HL-60 (cell line): ENCODE results near the gene VPS36.
"Not testable (repeated sequence)": the region's sequence is repeated elsewhere in the genome, so short reads cannot be mapped to it uniquely, and the experiment has no call there.

Experiments
- CTCF ChIP-seq: IDR thresholded peaks from one replicate; pipeline ENCODE4 v1.5.1; 2011; ENCODE audit warnings: low read length, control low read depth, inconsistent platforms; ENCODE audit not compliant: insufficient read depth
- POLR2AphosphoS5 ChIP-seq: IDR thresholded peaks from 2 replicates; pipeline ENCODE4 v1.6.1; 2012; ENCODE audit warnings: low read depth
- SPI1 ChIP-seq: IDR thresholded peaks from 2 replicates; pipeline ENCODE4 v1.6.1; 2012; ENCODE audit warnings: low read depth, mild to moderate bottlenecking, borderline replicate concordance

- not testable (repeated sequence) for TF ChIP-seq POLR2AphosphoS5, CTCF, SPI1
These were observed 30.4 kb upstream of the VPS36 start for GRCh38 chr13:52480677-52481428.
